ENCODE data around the gene SWAP70.
A peak's percentile ranks its signal among the peaks of the same experiment; 100 is the strongest.

SWAP70 gene

GRCh38 chr11:9664276-9665171 is 647 bp downstream of the SWAP70 start:
- peak; percentile 57 to 73 for DNase-seq
- no peak for TF ChIP-seq GATA1 (IDR thresholded peaks at IDR 0.05; ENCODE audit: low read depth, low read length)
- TF ChIP-seq POLR2A (IDR thresholded peaks at IDR 0.05; ENCODE audit: low read length): no peak

GRCh38 chr11:9665749-9666148 is 1.9 kb downstream of the SWAP70 start:
- DNase-seq: no peak
- TF ChIP-seq GATA1 (IDR thresholded peaks at IDR 0.05; ENCODE audit: low read depth, low read length) (no peak), POLR2A (IDR thresholded peaks at IDR 0.05; ENCODE audit: low read length) (no peak)

DNA sequence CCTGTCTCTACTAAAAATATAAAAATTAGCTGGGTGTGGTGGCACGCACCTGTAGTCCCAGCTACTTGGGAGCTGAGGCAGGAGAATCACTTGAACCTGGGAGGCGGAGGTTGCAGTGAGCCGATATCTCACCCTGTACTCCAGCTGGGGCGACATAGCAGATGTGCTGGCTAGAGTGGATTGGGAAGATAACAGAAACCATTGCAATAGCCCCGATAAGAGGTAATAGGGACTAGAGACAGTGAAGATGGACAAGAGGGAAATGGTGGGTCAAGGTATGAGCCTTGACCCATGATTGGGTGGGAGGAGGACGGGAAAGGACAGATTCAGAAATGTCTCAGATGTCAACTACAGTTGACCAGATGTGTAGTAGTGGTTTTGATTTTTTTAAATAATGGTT is 6.1 kb downstream of the SWAP70 start:
- TF ChIP-seq POLR2A (IDR thresholded peaks at IDR 0.05; ENCODE audit: low read length) (no peak), GATA1 (IDR thresholded peaks at IDR 0.05; ENCODE audit: low read depth, low read length) (no peak)
- DNase-seq: peak; percentile 14 to 69

GRCh38 chr11:9672288-9672916 is 8.5 kb downstream of the SWAP70 start:
- no peak for DNase-seq

DNA sequence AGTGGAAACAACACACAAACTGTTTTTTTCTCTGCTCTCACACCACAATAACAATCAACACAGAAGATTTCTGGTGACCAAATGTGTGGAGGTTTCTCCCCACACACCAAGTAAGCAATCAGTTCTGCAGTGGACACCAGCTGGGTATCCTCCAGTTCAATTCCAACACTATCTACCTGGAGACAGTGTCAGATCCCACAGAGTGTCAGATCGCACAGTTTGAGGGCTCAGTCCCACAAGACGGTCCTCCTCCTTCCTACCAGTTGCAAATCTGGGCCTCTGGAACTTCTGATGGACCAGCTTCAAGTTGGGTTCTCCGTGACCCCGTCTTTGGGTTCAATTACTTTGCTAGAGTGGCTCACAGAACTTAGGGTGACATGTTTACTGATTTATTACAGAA is 9.0 kb downstream of the SWAP70 start:
- DNase-seq: no peak
- TF ChIP-seq POLR2A (IDR thresholded peaks at IDR 0.05; ENCODE audit: low read length) (no peak), GATA1 (IDR thresholded peaks at IDR 0.05; ENCODE audit: low read depth, low read length) (no peak)

More at GRCh38 chr11:9672288-9672916, 8.5 kb downstream of the SWAP70 start:
- TF ChIP-seq GATA1 (IDR thresholded peaks at IDR 0.05; ENCODE audit: low read depth, low read length): no peak
- no peak for TF ChIP-seq POLR2A (IDR thresholded peaks at IDR 0.05; ENCODE audit: low read length)

DNA sequence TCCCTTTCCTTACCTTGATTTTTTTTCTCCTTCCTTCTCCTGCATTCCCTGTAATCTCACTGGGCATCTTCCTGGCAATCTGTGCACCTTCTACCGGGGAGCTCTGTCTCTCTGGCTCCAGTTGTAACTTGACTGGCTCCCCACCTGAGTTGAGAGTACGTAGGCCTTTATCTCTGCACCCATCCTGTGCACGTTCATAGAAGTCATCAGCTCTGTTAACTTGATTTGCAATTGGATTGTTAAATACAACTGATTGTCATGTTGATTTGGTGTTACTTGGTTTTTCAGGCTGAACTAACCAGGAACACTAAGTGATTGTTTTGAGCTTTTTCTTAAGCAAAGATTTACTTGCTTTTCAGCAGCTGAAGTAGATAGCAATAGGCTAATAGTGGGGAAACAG is 11.8 kb downstream of the SWAP70 start:
- DNase-seq: no peak

GRCh38 chr11:9677951-9678350 is 14.1 kb downstream of the SWAP70 start:
- TF ChIP-seq POLR2A (IDR thresholded peaks at IDR 0.05; ENCODE audit: low read length) (no peak), GATA1 (IDR thresholded peaks at IDR 0.05; ENCODE audit: low read depth, low read length) (no peak)
- DNase-seq: no peak

More for the DNA sequence above, 11.8 kb downstream of the SWAP70 start:
- TF ChIP-seq GATA1 (IDR thresholded peaks at IDR 0.05; ENCODE audit: low read depth, low read length) (no peak), POLR2A (IDR thresholded peaks at IDR 0.05; ENCODE audit: low read length) (no peak)

DNA sequence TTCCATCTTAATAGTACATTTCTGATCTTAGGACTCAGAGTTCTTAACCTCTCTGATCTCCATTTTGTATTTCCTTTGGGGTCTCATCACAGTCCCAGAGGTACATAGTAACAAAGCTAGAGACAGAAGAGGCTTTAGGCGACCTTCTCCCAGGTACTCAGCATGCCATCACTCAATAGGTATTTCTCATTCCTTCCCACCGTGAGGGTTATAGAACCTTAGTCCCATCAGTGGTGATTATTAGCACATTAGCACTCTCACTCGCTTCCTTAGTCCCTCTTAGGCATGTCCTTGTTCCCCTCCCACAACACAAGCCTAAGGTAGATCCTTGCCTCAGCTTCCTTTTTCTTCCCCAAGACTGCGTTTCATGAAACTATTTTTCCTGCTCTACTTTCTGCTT is 14.7 kb downstream of the SWAP70 start:
- no peak for DNase-seq
- no peak for TF ChIP-seq POLR2A (IDR thresholded peaks at IDR 0.05; ENCODE audit: low read length)
- TF ChIP-seq GATA1 (IDR thresholded peaks at IDR 0.05; ENCODE audit: low read depth, low read length): no peak

DNA sequence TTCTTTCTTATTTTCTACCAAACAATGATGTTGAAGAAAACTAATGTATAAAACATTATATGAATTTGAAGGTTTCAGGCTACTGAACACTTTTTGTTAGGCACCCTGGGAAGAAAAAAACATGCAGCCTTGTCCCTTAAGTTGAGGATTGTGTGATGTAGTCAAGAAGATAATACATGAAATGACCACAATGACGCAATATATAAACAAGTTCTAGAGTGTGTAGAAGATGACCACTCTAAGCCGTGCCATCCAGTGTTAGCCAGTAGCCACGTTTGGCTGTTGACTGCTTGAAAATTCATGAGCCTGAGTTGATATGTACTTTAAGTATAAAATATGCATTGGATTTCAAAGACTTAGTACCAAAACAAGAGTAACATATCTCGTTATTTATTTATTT is 16.2 kb downstream of the SWAP70 start:
- TF ChIP-seq POLR2A (IDR thresholded peaks at IDR 0.05; ENCODE audit: low read length) (no peak), GATA1 (IDR thresholded peaks at IDR 0.05; ENCODE audit: low read depth, low read length) (no peak)
- DNase-seq: no peak

- no peak for DNase-seq
- TF ChIP-seq GATA1 (IDR thresholded peaks at IDR 0.05; ENCODE audit: low read depth, low read length): no peak
- no peak for TF ChIP-seq POLR2A (IDR thresholded peaks at IDR 0.05; ENCODE audit: low read length)
These were observed 17.9 kb downstream of the SWAP70 start for GRCh38 chr11:9681583-9682372.

DNA sequence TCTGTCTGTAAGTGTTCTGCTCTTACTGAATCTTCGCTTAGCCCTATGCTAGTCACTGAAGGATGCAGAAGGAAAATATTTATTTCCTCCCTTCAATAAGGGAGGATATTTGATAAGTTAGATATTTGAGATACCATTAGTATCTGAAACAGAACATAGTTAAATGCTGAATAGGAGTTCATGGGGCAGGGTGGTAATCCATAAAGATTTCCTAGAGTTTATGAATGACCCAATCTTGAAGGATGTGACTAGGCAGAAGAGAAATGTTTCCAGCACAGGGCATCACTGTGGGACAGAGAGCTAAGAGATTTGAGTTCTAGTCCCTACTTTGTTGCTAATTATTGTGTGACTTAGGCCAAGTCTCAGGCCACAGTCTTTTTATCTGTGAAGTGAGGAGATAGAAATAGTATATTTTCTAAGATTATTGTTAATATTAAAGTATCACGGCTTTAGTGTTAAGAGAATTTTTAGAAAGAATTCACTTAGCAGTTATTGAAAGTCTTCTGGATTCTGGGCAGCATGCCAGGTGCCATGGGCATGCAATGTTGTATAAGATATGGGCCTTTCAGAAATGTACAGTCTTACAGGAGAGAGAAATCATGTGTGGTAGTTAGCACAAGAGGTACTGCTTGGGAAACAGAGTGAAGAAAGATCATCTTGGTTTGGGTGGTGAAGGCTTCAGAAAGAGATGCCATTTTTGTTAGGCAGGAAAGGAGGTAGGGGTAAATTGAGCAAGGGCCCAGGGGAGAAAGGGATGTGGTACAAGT is 24.0 kb downstream of the SWAP70 start:
- peak; percentile 63 to 65 for DNase-seq
- TF ChIP-seq POLR2A (IDR thresholded peaks at IDR 0.05; ENCODE audit: low read length) (no peak), GATA1 (IDR thresholded peaks at IDR 0.05; ENCODE audit: low read depth, low read length) (no peak)

GRCh38 chr11:9688716-9689511 is 25.0 kb downstream of the SWAP70 start:
- no peak for DNase-seq
- TF ChIP-seq GATA1 (IDR thresholded peaks at IDR 0.05; ENCODE audit: low read depth, low read length): no peak
- TF ChIP-seq POLR2A (IDR thresholded peaks at IDR 0.05; ENCODE audit: low read length): no peak

- TF ChIP-seq POLR2A (IDR thresholded peaks at IDR 0.05; ENCODE audit: low read length) (no peak), GATA1 (IDR thresholded peaks at IDR 0.05; ENCODE audit: low read depth, low read length) (no peak)
- no peak for DNase-seq
These were observed 25.8 kb downstream of the SWAP70 start for GRCh38 chr11:9689721-9690120.

Measured in erythroblast (primary cell).